AML-193 (cell line): ENCODE data around the gene VPREB1.
"Not testable (repeated sequence)": the region's sequence is repeated elsewhere in the genome, so short reads cannot be mapped to it uniquely, and the experiment has no call there.

ENCODE experiments used
- DNase-seq, 2 experiments: peaks; one replicate each; lab custom pipeline; 2025; lab: John Stamatoyannopoulos, UW

Gene VPREB1

GRCh38 chr22:22244316-22245250, at the start of gene VPREB1:
TSS of gene VPREB1 (plus strand) at chr22:22244786. CDS start at chr22:22244814, 28 bp downstream.
- DNase-seq = no peak

GRCh38 chr22:22194931-22195264, 49.7 kb upstream of the VPREB1 start:
- no peak for DNase-seq

GRCh38 chr22:22195265-22196017, 49.1 kb upstream of the VPREB1 start:
- DNase-seq = peak; percentile 36 to 43

GRCh38 chr22:22196018-22196533, 48.5 kb upstream of the VPREB1 start:
- no peak for DNase-seq

- no peak for DNase-seq
These were observed 47.6 kb upstream of the VPREB1 start for GRCh38 chr22:22196833-22197477.

GRCh38 chr22:22197993-22198402, 46.6 kb upstream of the VPREB1 start:
- no peak for DNase-seq

- DNase-seq = no peak
These were observed 45.8 kb upstream of the VPREB1 start for GRCh38 chr22:22198751-22199150.

- DNase-seq = no peak
These were observed 45.0 kb upstream of the VPREB1 start for GRCh38 chr22:22199634-22200033.

GRCh38 chr22:22200569-22201184, 43.9 kb upstream of the VPREB1 start:
- no peak for DNase-seq

- no peak for DNase-seq
These were observed 43.2 kb upstream of the VPREB1 start for GRCh38 chr22:22201185-22201929.

GRCh38 chr22:22201930-22202343, 42.6 kb upstream of the VPREB1 start:
- no peak for DNase-seq

GRCh38 chr22:22203048-22203971, 41.3 kb upstream of the VPREB1 start:
- DNase-seq = no peak

- peak; percentile 45 to 63 for DNase-seq
These were observed 36.6 kb upstream of the VPREB1 start for GRCh38 chr22:22207845-22208564.

GRCh38 chr22:22208652-22209051, 35.9 kb upstream of the VPREB1 start:
- DNase-seq = no peak

- not testable (repeated sequence) for DNase-seq
These were observed 35.4 kb upstream of the VPREB1 start for GRCh38 chr22:22209080-22209640.

- no peak for DNase-seq
These were observed 34.2 kb upstream of the VPREB1 start for GRCh38 chr22:22210375-22210774.

- DNase-seq = no peak
These were observed 33.4 kb upstream of the VPREB1 start for GRCh38 chr22:22210889-22211833.

- no peak for DNase-seq
These were observed 31.4 kb upstream of the VPREB1 start for GRCh38 chr22:22213231-22213630.
